SH-SY5Y (cell line): ENCODE data around the gene SPPL3.

Experiments
- GATA2 ChIP-seq: IDR thresholded peaks from 2 replicates; pipeline ENCODE4 v1.6.1; 2011; ENCODE audit warnings: mild to moderate bottlenecking, low read depth, low read length
- GATA3 ChIP-seq: IDR thresholded peaks from 2 replicates; pipeline ENCODE4 v1.6.1; 2011; ENCODE audit warnings: low read depth, mild to moderate bottlenecking, low read length, moderate library complexity

The SPPL3 gene

DNA sequence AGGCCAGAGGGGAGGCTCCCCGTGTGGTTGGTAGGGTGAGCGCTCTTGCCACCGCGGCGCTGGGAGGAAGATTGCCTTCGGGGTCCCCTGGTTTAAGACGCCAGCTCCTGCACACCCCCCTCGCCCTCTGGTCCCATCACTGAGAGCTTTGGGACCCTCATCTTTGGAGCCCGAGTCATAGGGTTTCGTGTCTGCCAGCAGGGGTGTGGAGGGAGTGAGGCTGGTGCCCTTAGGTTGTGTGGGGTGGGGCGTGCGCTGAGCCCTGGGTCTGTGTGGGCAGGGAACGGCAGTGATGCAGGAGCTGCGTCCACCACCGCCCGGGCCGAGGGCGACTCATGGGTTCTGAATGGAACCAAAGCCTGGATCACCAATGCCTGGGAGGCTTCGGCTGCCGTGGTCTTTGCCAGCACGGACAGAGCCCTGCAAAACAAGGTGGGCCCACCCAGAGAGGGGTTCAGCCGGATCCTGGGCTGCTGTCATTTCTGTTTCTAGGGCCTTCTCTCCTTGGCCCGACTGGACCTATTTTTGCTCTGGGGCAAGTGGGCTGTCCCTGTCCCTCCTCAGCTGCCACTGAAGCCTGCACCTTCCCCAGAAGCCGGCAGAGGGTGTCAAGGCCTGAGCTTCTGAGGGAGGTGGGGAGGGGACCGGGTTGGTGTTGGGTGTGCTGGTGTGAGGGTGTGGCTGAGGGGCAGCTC is 166.5 kb downstream of the SPPL3 start:
- no peak for TF ChIP-seq GATA3
- no peak for TF ChIP-seq GATA2

DNA sequence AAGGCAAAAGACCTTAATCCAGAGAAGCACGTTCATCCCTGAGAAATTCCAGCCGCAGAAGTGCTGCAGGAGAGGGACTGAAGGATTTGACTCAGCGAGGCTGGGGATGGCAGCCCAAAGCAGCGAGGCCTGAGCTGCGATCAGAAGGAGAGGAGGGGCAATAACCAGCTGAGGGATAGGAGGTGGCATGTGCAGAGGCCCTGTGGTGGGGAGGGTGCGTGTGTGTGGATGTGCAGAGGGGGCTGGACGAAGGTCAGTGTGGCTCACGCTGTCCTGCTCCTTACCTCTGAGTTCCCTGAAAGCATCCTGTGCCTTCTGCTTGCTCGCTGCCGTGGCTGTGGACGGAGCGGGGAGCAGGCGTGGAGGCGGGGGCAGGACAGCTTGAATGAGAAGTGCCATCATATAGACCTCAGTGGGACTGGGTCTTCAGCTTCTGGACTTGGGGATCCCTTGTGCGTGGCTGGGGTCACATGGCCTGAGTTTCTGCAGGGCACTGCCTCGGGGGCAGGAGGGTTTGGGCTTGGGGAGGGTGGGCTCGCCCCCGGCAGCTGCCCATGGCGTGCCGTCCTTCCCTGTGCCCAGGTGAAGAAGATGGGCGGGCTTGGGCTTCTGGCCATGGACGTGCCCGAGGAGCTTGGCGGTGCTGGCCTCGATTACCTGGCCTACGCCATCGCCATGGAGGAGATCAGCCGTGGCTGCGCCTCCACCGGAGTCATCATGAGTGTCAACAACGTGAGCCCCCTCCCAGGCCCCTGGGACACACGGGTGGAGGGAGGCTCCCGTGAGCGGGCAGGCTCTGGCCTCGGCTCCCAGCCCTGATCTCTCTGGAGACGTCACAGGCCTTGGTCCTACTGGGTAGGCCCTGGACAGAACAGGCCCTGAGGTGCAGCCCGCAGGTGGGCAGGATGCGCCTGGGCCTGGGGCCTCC is 167.5 kb downstream of the SPPL3 start:
- no peak for TF ChIP-seq GATA3
- TF ChIP-seq GATA2 = no peak

DNA sequence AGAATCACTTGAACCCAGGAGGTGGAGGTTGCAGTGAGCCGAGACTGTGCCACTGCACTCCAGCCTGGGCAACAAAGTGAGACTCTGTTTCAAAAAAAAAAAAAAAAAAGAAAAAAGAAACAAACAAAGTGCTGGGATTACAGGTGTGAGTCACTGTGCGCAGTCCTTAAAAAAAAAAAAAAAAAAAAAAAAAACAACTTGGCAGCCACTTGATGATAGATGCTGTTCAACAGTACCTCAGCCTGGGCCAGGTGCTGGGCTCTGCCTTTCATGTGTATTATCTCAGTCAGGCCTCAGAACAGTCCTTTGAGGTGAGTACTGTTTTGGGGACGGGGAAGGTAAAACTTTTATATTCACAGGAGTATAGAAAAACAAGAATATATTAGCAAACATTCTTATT is 169.0 kb downstream of the SPPL3 start:
- TF ChIP-seq GATA3 (no peak), GATA2 (no peak)

DNA sequence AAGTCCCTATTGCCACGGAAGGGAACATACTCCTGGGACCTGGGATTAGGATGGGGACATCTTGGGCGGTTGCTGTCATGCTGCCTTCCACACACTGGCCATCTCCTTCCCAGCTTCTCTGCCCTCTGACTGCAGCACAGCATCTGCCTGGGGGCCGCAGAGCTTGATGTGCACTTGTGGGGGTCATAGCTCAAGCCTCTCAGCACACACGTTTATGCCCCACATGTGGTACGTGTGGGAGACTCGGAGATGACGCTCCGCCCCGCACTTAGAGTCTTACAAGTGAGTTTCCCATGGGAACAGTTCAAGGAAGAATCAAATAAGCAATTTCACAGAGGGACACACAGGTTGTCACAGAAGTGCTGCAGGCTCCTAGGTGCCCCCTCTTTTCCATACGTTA is 169.9 kb downstream of the SPPL3 start:
- no peak for TF ChIP-seq GATA2
- no peak for TF ChIP-seq GATA3

DNA sequence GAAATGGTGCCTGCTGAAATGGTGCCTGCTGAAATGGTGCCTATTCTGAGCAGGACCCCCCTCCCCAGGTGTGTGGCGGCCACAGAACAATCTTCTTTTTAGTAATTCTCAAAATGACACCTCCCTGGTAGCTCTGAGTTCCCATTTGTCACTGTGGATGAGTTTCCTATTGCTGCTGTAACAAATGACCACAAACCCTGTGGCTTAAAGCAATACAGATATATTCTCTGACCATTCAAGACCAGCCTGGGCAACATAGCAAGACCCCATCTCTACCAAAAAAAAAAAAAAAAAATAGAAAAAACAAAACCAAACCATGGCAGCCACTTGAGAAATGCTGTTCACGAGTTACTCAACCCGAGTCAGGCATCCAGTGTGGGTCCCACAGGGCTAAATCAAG is 170.6 kb downstream of the SPPL3 start:
- TF ChIP-seq GATA3 (no peak), GATA2 (no peak)

DNA sequence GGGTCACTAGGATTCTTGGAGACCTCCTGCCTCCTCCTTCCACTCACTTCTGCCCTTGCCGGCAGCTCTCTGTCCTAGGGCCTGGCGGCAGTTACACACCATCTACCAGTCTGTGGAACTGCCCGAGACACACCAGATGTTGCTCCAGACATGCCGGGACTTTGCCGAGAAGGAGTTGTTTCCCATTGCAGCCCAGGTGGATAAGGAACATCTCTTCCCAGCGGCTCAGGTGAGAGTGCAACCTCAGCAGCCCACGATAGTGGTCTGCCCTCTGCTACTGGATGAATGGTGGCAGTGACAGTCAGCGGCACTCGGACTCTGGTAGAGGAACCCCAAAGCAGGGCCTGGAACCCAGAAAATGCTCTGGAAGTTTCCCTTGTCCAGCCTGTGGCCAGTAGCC is 177.2 kb downstream of the SPPL3 start:
- TF ChIP-seq GATA2 (no peak), GATA3 (no peak)

DNA sequence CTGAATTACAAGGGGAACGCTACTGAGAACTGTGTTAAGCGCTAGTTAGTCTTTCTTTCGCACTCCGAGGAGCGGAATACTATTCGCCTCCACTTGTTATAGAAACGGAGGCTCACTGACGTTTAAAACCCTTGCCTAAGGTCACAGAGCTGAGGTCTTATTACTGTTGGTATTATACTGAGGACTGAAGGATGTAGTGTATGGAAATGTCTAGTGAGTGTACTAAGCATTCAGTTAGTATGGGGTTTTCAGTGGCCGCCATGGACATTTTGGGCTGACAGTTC is 177.7 kb downstream of the SPPL3 start:
- TF ChIP-seq GATA3 (no peak), GATA2 (no peak)

DNA sequence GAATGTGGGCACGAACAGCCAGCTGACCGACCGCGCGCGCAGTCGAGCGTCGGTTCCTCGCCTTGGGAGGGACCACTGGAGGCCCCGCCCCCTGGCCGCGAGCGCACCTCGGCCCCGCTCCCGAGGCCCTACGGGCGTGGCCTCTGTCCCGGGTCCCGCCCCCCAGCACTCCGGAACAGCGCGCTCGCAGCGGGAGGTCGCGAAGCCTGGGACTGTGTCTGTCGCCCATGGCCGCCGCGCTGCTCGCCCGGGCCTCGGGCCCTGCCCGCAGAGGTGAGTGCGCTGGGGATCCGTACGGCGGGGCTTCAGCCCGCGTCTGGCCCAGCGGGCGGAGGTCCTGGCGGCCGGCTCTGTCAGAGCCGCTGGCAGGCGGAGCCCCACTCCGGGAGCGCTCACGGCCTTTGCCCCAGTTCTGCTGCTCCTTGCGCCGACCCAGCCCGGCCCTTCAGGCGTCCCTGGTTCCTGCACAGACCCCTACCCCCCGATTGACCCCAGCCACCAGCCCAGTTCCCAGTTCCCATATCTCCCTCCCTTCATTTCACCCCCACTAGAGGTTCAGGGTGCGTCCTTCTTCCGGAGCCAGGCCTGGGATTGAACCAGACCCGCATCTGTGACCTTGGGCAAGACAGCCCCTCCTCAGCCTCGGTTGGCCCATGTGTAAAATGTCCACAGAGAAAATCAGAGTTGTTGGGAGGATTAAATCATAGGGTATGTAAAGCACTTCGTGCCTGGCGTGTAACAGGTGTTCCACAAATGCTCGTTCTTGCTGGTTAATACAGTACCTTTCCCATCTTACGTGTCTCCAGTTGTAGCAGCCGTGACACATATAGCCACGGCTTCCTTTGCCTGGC is 178.3 kb downstream of the SPPL3 start, which contains the start of gene ACADS:
Gene ACADS, plus strand, starts transcription at position 168 of the 851 bp plus-strand sequence. Its CDS starts 60 bp downstream, at position 228.
- no peak for TF ChIP-seq GATA2
- no peak for TF ChIP-seq GATA3

DNA sequence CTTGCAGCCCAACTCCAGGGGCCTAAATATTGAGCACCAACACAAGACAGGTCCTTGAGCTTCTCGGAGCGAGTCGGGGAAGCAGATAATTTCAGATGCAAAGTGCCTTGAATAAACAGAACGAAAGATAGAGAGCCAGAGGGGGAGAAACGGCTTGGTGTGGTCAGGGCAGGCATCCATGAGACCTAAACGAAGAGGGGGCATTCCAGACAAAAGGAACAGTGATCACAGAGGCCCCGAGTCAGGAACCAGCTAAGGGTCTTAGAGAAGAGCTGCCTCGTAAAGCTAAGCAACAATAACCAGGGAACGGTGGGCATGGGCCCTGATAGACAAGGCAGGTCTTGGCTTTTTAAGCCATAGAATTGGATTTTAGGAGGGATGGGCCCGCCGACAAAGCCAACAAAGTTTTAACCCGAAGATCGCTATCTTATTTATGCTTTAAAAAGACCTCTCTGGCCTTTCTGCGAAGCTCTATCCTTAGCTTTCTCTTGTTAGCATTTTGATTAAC is 179.0 kb downstream of the SPPL3 start:
- TF ChIP-seq GATA2 (no peak), GATA3 (no peak)

DNA sequence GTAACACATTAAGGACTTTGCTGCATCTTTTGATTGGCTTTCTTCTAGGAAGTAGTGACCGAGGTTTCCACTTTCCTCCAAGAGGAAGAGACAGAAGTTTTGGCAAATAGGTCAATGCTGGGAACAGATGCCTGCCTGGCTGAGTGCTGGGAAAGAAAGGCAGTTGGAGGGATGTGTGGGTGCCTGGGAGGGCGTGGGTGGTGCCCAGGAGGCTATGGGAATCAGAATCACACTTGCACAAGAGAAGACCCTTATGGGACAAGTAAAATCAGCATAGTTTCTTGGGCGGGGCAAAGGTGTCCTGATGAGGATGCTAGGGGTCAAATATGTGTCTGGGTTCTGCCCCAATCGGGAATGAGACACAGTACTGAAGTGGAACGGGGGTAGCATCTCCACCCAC is 179.4 kb downstream of the SPPL3 start:
- TF ChIP-seq GATA3 = no peak
- TF ChIP-seq GATA2 = no peak

DNA sequence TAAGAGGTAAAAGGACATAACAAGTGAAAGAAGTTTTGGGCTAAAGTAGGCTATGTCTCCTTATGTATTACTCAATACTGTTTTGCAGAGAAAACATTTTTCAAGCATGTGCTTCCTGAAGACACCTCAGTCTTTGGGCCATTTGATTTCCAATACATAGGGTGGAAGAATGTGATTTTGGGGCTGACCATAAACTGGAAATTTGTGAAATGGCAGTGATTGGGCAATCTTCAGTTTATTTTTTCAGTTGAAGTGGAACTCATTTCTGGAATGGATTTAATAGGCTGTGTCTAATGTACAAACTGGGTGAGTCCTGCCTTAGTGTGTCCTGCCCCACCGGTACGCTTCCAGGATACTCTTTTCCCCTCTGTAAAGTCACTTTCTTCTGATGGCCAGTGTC is 181.4 kb downstream of the SPPL3 start:
- TF ChIP-seq GATA2 (no peak), GATA3 (no peak)

DNA sequence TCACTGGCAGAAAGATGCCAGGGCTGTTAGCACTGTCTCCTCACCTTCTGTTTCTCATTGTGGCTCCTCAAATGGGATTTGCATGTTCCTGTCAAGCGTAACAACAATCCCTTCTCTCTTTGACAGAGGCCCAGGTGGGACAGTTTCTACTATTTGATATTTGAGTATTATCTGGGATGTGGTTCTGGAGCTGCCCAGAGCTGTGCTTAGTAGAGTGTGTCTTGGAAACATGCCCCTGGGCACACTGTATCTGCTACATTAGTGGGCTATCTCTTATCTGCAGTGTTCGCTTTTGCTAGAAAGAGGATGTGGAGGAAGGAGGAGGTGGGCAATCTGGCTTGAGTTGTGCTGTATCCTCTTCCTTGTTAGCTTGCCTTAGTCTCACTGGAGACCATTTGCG is 182.3 kb downstream of the SPPL3 start:
- TF ChIP-seq GATA3 (peak; percentile 52; the same call in 1 of the 2 replicates), GATA2 (peak; percentile 83)

DNA sequence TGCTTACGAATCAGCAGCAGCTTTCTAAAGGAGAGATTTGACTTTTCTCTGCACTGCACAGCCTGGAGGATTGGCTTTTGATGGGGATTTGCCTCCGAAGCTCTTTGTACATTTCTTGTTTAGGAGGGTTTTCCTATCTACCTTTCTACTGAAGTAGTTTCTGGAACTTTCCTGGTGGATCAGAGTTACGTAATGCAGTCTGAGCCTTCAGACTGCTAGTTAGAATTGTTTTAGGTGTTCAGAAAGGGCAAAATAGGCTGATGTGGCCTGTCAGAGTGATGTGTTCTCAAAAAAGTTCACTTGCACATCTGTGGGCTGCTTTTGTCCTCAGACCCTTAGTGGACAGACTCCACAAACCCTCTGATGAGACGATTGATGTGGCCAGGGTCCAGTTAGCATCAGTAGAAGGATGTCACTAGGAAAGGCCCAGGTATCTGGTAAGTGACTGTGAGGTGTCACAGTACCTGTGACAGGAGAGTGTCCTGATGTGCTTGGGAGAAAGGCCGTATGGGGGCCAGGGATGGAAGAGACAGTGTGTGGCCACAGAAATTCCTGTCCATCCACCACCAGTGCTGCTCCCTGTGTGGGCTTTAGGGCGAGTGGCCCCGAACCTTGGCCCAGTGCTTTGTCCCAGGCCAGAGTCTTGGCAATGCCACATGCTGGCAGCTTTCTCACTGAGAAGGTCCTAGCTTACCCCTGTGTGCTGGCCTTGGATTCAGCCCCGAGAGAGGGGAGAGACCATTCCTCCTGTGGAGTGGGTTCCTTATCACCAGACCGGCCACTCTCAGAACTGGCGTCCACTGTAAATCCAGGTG is 183.0 kb downstream of the SPPL3 start:
- TF ChIP-seq GATA2 (no peak), GATA3 (no peak)
